OCI-LY7 (cell line): ENCODE data around the gene GRIK1. TPM values are rescaled to one million over a fixed set of nuclear protein-coding genes. Genes with fewer than 3 reads are reported as not detected.

Source experiments
- BruUV-seq: library from RNA; stranded (reverse); fragments of 400-500 nt; replicated peaks from 2 replicates; lab custom pipeline; 2021; lab: Mats Ljungman, UMichigan
- CTCF ChIA-PET: fragments of 300-600 bp; sonication (Branson Sonifier 250); formaldehyde crosslinking; loops from one replicate; lab custom pipeline; 2022; ENCODE audit warnings: antibody characterized with exemption; ENCODE audit not compliant: unreplicated experiment; lab: Charles Lee
- POLR2A ChIA-PET: fragments of 300-600 bp; sonication (Branson Sonifier 250); formaldehyde crosslinking; loops from one replicate; lab custom pipeline; 2022; ENCODE audit warnings: antibody characterized with exemption; lab: Charles Lee
- DNase-seq: peaks from one replicate; pipeline ENCODE4 v3.0.0-alpha.2; 2015; ENCODE audit warnings: low spot score
- H2AFZ ChIP-seq: fragments of 200-600 bp; sonication (generic), shearing (Covaris generic); 2 replicates; pipeline ENCODE4 v1.6.1; 2014; ENCODE audit warnings: mild to moderate bottlenecking, antibody characterized with exemption, low read length, moderate library complexity
- H3K27ac ChIP-seq: fragments of 200-600 bp; sonication (generic); 2 replicates; pipeline ENCODE4 v1.5.1; 2014; ENCODE audit warnings: mixed run types, low read depth, mild to moderate bottlenecking, moderate library complexity, low read length, inconsistent platforms; ENCODE audit not compliant: poor library complexity, severe bottlenecking
- H3K36me3 ChIP-seq: fragments of 200-600 bp; sonication (generic); 2 replicates; pipeline ENCODE4 v1.6.1; 2014; ENCODE audit warnings: mild to moderate bottlenecking, antibody characterized with exemption, low read length, moderate library complexity, mixed read lengths; ENCODE audit not compliant: insufficient read depth
- H3K4me1 ChIP-seq: fragments of 200-600 bp; sonication (generic); 2 replicates; pipeline ENCODE4 v1.5.1; 2014; ENCODE audit warnings: mild to moderate bottlenecking, low read length; ENCODE audit not compliant: insufficient read depth, poor library complexity, severe bottlenecking
- H3K4me2 ChIP-seq: fragments of 200-600 bp; sonication (generic); 2 replicates; pipeline ENCODE4 v1.6.1; 2014; ENCODE audit warnings: mild to moderate bottlenecking, low read length
- H3K4me3 ChIP-seq: fragments of 200-600 bp; sonication (generic); 2 replicates; pipeline ENCODE4 v1.5.1; 2014; ENCODE audit warnings: mild to moderate bottlenecking, low read depth, low read length; ENCODE audit not compliant: poor library complexity, severe bottlenecking
- H3K79me2 ChIP-seq: fragments of 200-600 bp; sonication (generic); 2 replicates; pipeline ENCODE4 v1.6.1; 2016; ENCODE audit warnings: low read depth, mild to moderate bottlenecking, low read length, moderate library complexity, mixed read lengths; ENCODE audit not compliant: insufficient read depth
- H3K9me2 ChIP-seq: fragments of 200-600 bp; sonication (generic); 2 replicates; pipeline ENCODE4 v1.6.1; 2016; ENCODE audit warnings: mild to moderate bottlenecking, low read length, mixed read lengths; ENCODE audit not compliant: insufficient read depth
- H3K9me3 ChIP-seq: fragments of 200-600 bp; sonication (generic); 2 replicates; pipeline ENCODE4 v1.6.1; 2014; ENCODE audit warnings: mild to moderate bottlenecking, mixed run types, low read length, mixed read lengths
- H4K20me1 ChIP-seq: fragments of 200-600 bp; sonication (generic); 2 replicates; pipeline ENCODE4 v1.6.1; 2014; ENCODE audit warnings: mild to moderate bottlenecking, antibody characterized with exemption, low read length, moderate library complexity, mixed read lengths; ENCODE audit not compliant: insufficient read depth
- EZH2phosphoT487 ChIP-seq: fragments of 200-600 bp; sonication (generic); IDR thresholded peaks from 2 replicates; pipeline ENCODE4 v1.6.1; 2018; ENCODE audit warnings: low read depth, borderline replicate concordance, mild to moderate bottlenecking, mixed run types, antibody characterized with exemption, low read length, moderate library complexity, mixed read lengths
- intact Hi-C: fragments of 100-400 bp; cut with micrococcal nuclease; formaldehyde crosslinking; loops from one replicate; pipeline ENCODE4 v1.10.0; 2022; ENCODE audit not compliant: unreplicated experiment
- total RNA-seq, 2 experiments: library from RNA; depleted of rRNA in 1 of 2; stranded (reverse); fragments of >200 nt in 1 of 2; shearing (Covaris generic) in 1 of 2; gene quantifications; 2 replicates each; pipeline ENCODE4 v1.2.3, GENCODE V29; 2014 to 2022
- TF ChIP-seq, protein P1 (sequence below): fragments of 200-600 bp; sonication (generic); conservative IDR thresholded peaks from 2 replicates; pipeline ENCODE4 v1.5.1; 2014; ENCODE audit warnings: mild to moderate bottlenecking, antibody characterized with exemption, low read length, moderate library complexity, mixed read lengths

The GRIK1 gene
- total RNA-seq, 2 experiments from 2014 or later, result 4.1 TPM; not detected in 1

DNA sequence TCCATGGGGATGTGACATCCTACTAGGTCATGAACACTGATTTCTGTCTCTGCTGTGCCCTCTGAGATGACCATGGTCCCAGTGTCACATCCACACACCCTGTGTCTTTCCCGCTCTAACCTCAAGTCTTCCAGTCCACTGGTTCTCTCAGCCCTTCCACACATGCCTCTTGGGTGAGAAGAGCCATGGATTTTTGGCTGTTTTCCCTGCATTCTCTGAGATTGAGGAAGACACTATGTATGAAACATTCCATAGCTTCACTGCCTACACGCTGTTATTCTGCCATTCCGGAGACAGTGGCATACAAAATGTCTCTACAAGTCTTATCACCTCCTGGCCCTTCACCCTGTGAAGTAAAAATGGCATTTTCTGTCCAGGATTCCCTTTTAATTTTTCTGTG lies 393.7 kb downstream of the GRIK1 start:
- DNase-seq, result no peak
- Histone ChIP-seq H4K20me1 (no peaks in the 10 kb centered on the region), H3K36me3 (no peaks in the 10 kb centered on the region), H3K4me1 (no peaks in the 10 kb centered on the region), H3K79me2 (no peaks in the 10 kb centered on the region), H3K4me3 (no peak overlapping the region), H2AFZ (no peak overlapping the region), H3K9me2 (no peaks in the 10 kb centered on the region; the same call in 1 of the 2 replicates), H3K27ac (no peak overlapping the region), H3K9me3 (no peaks in the 10 kb centered on the region), H3K4me2 (no peak overlapping the region)
- intact Hi-C loops, result no loop called here
- CTCF ChIA-PET, result no interaction called here
- POLR2A ChIA-PET, result interaction anchor here (1.1 kb wide), 1 partner anchor 14 kb away, joined by 3 read pairs; no protein-coding TSS in a partner anchor
- BruUV-seq, result no TSS peak
- no peak for TF ChIP-seq EZH2phosphoT487
- TF ChIP-seq, protein P1, sequence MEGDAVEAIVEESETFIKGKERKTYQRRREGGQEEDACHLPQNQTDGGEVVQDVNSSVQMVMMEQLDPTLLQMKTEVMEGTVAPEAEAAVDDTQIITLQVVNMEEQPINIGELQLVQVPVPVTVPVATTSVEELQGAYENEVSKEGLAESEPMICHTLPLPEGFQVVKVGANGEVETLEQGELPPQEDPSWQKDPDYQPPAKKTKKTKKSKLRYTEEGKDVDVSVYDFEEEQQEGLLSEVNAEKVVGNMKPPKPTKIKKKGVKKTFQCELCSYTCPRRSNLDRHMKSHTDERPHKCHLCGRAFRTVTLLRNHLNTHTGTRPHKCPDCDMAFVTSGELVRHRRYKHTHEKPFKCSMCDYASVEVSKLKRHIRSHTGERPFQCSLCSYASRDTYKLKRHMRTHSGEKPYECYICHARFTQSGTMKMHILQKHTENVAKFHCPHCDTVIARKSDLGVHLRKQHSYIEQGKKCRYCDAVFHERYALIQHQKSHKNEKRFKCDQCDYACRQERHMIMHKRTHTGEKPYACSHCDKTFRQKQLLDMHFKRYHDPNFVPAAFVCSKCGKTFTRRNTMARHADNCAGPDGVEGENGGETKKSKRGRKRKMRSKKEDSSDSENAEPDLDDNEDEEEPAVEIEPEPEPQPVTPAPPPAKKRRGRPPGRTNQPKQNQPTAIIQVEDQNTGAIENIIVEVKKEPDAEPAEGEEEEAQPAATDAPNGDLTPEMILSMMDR, result no peak

DNA sequence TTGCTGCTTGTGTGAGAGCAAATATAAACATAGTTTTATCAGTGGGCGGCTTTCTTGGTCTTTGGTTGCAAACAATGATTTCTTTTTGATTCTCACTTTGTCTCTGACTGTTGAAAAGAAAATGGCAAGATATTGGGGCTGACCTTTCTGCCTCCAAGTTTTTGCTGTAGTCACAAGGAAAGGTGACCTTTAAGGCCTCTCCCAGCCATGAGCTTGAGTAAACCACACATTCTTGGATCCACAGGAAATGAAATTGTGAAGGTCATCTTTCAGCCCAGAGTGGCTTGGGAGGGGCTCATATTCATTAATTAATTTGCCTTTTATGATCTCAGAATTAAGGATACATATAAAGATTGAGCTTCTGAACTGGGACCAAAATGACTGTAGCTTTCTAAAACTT lies 399.5 kb downstream of the GRIK1 start:
- Histone ChIP-seq H3K9me3 (no peaks in the 10 kb centered on the region), H3K4me1 (no peaks in the 10 kb centered on the region), H3K4me2 (no peak overlapping the region), H3K27ac (no peak overlapping the region), H3K9me2 (no peaks in the 10 kb centered on the region), H3K36me3 (no peaks in the 10 kb centered on the region), H4K20me1 (no peaks in the 10 kb centered on the region), H3K79me2 (no peaks in the 10 kb centered on the region), H2AFZ (no peak overlapping the region), H3K4me3 (no peak overlapping the region)
- BruUV-seq, result no TSS peak
- ChIA-PET POLR2A (interaction anchor here (0.6 to 0.9 kb wide), 3 partner anchors 35 to 75 kb away, joined by 3 to 8 read pairs (median 5); no protein-coding TSS in a partner anchor), CTCF (no interaction called here)
- DNase-seq, result no peak
- intact Hi-C loops, result no loop called here
- TF ChIP-seq EZH2phosphoT487, result no peak
- TF ChIP-seq, protein P1, result no peak

DNA sequence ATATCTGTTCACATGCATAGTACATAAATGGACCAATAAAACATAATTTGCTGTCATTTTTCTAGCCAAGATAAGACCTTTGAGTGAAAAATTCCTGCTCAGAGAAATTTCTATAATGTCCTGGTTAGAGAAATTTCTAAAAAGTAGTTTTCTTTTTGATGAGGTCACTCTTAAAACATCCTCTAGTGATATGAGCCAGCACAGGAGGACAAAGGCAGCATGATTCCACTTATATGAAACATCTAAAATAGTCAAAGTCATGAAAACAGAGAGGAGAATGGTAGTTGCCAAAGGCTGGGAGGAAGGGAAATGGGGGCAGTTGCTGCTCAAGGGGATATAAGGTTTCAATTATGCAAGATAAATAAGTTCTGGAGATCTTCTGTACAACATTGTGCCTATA lies 401.7 kb downstream of the GRIK1 start:
- Histone ChIP-seq H3K4me1 (no peaks in the 10 kb centered on the region), H3K27ac (no peak overlapping the region), H3K79me2 (no peaks in the 10 kb centered on the region), H3K36me3 (no peaks in the 10 kb centered on the region), H3K9me3 (no peaks in the 10 kb centered on the region), H3K4me3 (no peak overlapping the region), H4K20me1 (no peaks in the 10 kb centered on the region), H2AFZ (no peak overlapping the region), H3K9me2 (no peaks in the 10 kb centered on the region), H3K4me2 (no peak overlapping the region)
- TF ChIP-seq, protein P1, result no peak
- TF ChIP-seq EZH2phosphoT487, result no peak
- ChIA-PET POLR2A (no interaction called here), CTCF (no interaction called here)
- DNase-seq, result no peak
- BruUV-seq, result no TSS peak
- intact Hi-C loops, result no loop called here
